Keratinocyte (primary cell): ENCODE data around the gene TCF7L2. TPM values are rescaled to one million over a fixed set of nuclear protein-coding genes. Genes with fewer than 3 reads are reported as not detected.

Experiments used
- DNase-seq: peaks from one replicate; pipeline ENCODE4 v3.0.0-alpha.2; 2011; ENCODE audit warnings: low read depth, missing footprints, low spot score
- FAIRE-seq: peaks from 2 replicates; lab custom pipeline; 2011; peaks lifted over from hg19 to GRCh38; lab: Jason Lieb, UNC
- H2AFZ ChIP-seq: 2 replicates; pipeline ENCODE4 v1.6.0; 2012; ENCODE audit warnings: low read length, control low read depth, inconsistent platforms; ENCODE audit not compliant: control insufficient read depth
- H3K27ac ChIP-seq: 2 replicates; pipeline ENCODE4 v1.5.1; 2011; ENCODE audit warnings: low read length; ENCODE audit not compliant: control insufficient read depth, insufficient read depth
- H3K27me3 ChIP-seq: 3 replicates; pipeline ENCODE4 v1.6.0; 2011; ENCODE audit warnings: low read length; ENCODE audit not compliant: control insufficient read depth, insufficient read depth; ENCODE audit errors: extremely low read depth
- H3K36me3 ChIP-seq, 2 experiments: 2 replicates in 1 of 2; 3 replicates in 1 of 2; pipeline ENCODE4 v1.5.1; 2011; ENCODE audit warnings: low read length in 2 of 2, mild to moderate bottlenecking in 1 of 2; ENCODE audit not compliant: control insufficient read depth in 2 of 2, insufficient read depth in 2 of 2; ENCODE audit errors: extremely low read depth in 1 of 2
- H3K4me1 ChIP-seq: 3 replicates; pipeline ENCODE4 v1.5.1; 2011; ENCODE audit warnings: low read length; ENCODE audit not compliant: control insufficient read depth, insufficient read depth; ENCODE audit errors: extremely low read depth
- H3K4me2 ChIP-seq: 3 replicates; pipeline ENCODE4 v1.6.0; 2011; ENCODE audit warnings: low read depth, low read length; ENCODE audit not compliant: control insufficient read depth, insufficient read depth; ENCODE audit errors: extremely low read depth
- H3K4me3 ChIP-seq, 3 experiments: fragments of 200-600 bp in 1 of 3; sonication (generic) in 1 of 3; 2 replicates in 2 of 3; 3 replicates in 1 of 3; pipeline ENCODE4 v1.5.1; 2011 to 2016; ENCODE audit warnings: low read length in 3 of 3, mild to moderate bottlenecking in 3 of 3, control low read depth in 2 of 3, inconsistent platforms in 1 of 3, low read depth in 1 of 3, mixed read lengths in 1 of 3, mixed run types in 1 of 3, moderate library complexity in 1 of 3; ENCODE audit not compliant: control insufficient read depth in 2 of 3, insufficient read depth in 2 of 3; ENCODE audit errors: extremely low read depth in 1 of 3
- H3K79me2 ChIP-seq: 2 replicates; pipeline ENCODE4 v1.6.0; 2012; ENCODE audit warnings: low read length; ENCODE audit not compliant: control insufficient read depth, insufficient read depth
- H3K9ac ChIP-seq: 3 replicates; pipeline ENCODE4 v1.6.0; 2011; ENCODE audit warnings: low read length; ENCODE audit not compliant: control insufficient read depth, insufficient read depth; ENCODE audit errors: extremely low read depth
- H3K9me1 ChIP-seq: 3 replicates; pipeline ENCODE4 v1.6.0; 2011; ENCODE audit warnings: low read length; ENCODE audit not compliant: control insufficient read depth, insufficient read depth; ENCODE audit errors: extremely low read depth
- H3K9me3 ChIP-seq: 2 replicates; pipeline ENCODE4 v1.5.1; 2012; ENCODE audit warnings: low read depth, low read length; ENCODE audit not compliant: control insufficient read depth
- H4K20me1 ChIP-seq: 3 replicates; pipeline ENCODE4 v1.6.0; 2011; ENCODE audit warnings: low read length; ENCODE audit not compliant: control insufficient read depth, insufficient read depth; ENCODE audit errors: extremely low read depth
- CTCF ChIP-seq, 3 experiments: IDR thresholded peaks in 1 of 3; conservative IDR thresholded peaks in 1 of 3; optimal IDR thresholded peaks in 1 of 3; 2 replicates in 2 of 3; 3 replicates in 1 of 3; pipeline versions ENCODE3 to v1.5.1; 2011; ENCODE audit warnings: low read length in 3 of 3, mild to moderate bottlenecking in 3 of 3, moderate library complexity in 2 of 3, control low read depth in 1 of 3, inconsistent platforms in 1 of 3; ENCODE audit not compliant: insufficient read depth in 2 of 3; ENCODE audit errors: extremely low read depth in 1 of 3
- EZH2 ChIP-seq: IDR thresholded peaks from one replicate; pipeline ENCODE4 v1.6.1; 2012; ENCODE audit warnings: inconsistent platforms, mild to moderate bottlenecking, low read length, moderate library complexity
- dilution Hi-C: fragments of 300-500 bp; cut with MboI; formaldehyde crosslinking; loops from one replicate; pipeline ENCODE4 v1.7.0; 2020; ENCODE audit warnings: low sequenced_read_pairs; ENCODE audit not compliant: extremely low pct_ligation_motif_present
- polyA plus RNA-seq, 5 experiments: library from polyadenylated mRNA; depleted of rRNA in 3 of 5; stranded (reverse) in 3 of 5; stranded (forward) in 1 of 5; unstranded in 1 of 5; fragments of >200 nt; gene quantifications; 1 replicate in 1 of 5; 2 replicates in 3 of 5; 3 replicates in 1 of 5; pipeline versions ENCODE4 v1.2.1 to v1.2.3, GENCODE V29; 2011 to 2012; ENCODE audit warnings: missing spikeins in 2 of 5, low read depth in 1 of 5, low replicate concordance in 1 of 5

The TCF7L2 gene
- polyA plus RNA-seq, 1 donor (not counting 4 experiments of a cell fraction or from before 2014, with no cell fraction given), result 2.5 TPM

- Histone ChIP-seq H3K27ac (no peak overlapping the region), H3K9me1 (no peaks in the 10 kb centered on the region), H3K9ac (no peak overlapping the region), H3K4me1 (no peaks in the 10 kb centered on the region), H3K36me3 (no peaks in the 10 kb centered on the region), H3K4me3 (no peak overlapping the region), H3K9me3 (no peaks in the 10 kb centered on the region), H3K79me2 (no peaks in the 10 kb centered on the region), H3K4me2 (no peak overlapping the region), H3K27me3 (no peaks in the 10 kb centered on the region), H2AFZ (no peak overlapping the region), H4K20me1 (no peaks in the 10 kb centered on the region)
- TF ChIP-seq EZH2 (no peak), CTCF (optimal IDR thresholded peaks at IDR 0.05 in 1 of 3, IDR thresholded peaks at IDR 0.05 in 1 of 3, conservative IDR thresholded peaks at IDR 0.05 in 1 of 3; ENCODE audit: extremely low read depth in 1 of 3, insufficient read depth in 2 of 3, low read length in 3 of 3) (no peak)
- no peak for DNase-seq
- no peak for FAIRE-seq
- dilution Hi-C loops, result no loop called here
Observed at GRCh38 chr10:113080061-113080924, 130.2 kb downstream of the TCF7L2 start.

DNA sequence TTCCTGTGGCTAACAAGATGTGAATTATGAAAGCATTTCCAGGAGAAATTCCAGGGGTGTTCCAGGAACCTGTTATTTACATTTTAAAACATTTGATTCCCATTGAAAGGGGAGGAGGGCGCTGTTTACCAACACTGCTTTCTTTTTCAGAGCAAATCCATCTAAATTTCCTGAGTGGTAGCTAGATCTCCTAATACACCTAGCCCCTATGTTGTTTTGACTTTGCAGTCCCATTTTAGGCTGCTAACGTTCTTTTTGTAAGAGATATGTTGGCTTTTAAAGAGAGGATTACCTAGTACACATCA lies 130.8 kb downstream of the TCF7L2 start:
- Histone ChIP-seq H3K27me3 (no peaks in the 10 kb centered on the region), H3K9me1 (no peaks in the 10 kb centered on the region), H3K9ac (no peak overlapping the region), H3K4me3 (no peak overlapping the region), H2AFZ (no peak overlapping the region), H3K36me3 (no peaks in the 10 kb centered on the region), H4K20me1 (no peaks in the 10 kb centered on the region), H3K4me1 (no peaks in the 10 kb centered on the region), H3K9me3 (no peaks in the 10 kb centered on the region), H3K27ac (no peak overlapping the region), H3K4me2 (no peak overlapping the region), H3K79me2 (no peaks in the 10 kb centered on the region)
- TF ChIP-seq CTCF (optimal IDR thresholded peaks at IDR 0.05 in 1 of 3, IDR thresholded peaks at IDR 0.05 in 1 of 3, conservative IDR thresholded peaks at IDR 0.05 in 1 of 3; ENCODE audit: extremely low read depth in 1 of 3, insufficient read depth in 2 of 3, low read length in 3 of 3), result no peak
- no peak for TF ChIP-seq EZH2
- FAIRE-seq, result no peak
- dilution Hi-C loops, result no loop called here
- no peak for DNase-seq
